ENCODE results near the gene ACAP1.

The ACAP1 gene

GRCh38 chr17:7311110-7311705 is 25.1 kb upstream of the ACAP1 start:
- no peak for DNase-seq

- no peak for DNase-seq
Observed at GRCh38 chr17:7312432-7313087, 23.8 kb upstream of the ACAP1 start.

GRCh38 chr17:7313088-7313889 is 23.0 kb upstream of the ACAP1 start:
- DNase-seq, result peak in 1 of 2 donors; percentile 49

- DNase-seq, result no peak
Observed at GRCh38 chr17:7313890-7314718, 22.2 kb upstream of the ACAP1 start.

- DNase-seq, result peak; percentile 93 to 96
Observed at GRCh38 chr17:7314719-7315569, 21.4 kb upstream of the ACAP1 start, which contains the start of gene GPS2. Gene GPS2 (minus strand): TSS chr17:7315360. CDS start chr17:7315052, 308 bp downstream.

GRCh38 chr17:7315570-7316235 is 20.6 kb upstream of the ACAP1 start:
- DNase-seq, result no peak

GRCh38 chr17:7317161-7317803 is 19.0 kb upstream of the ACAP1 start:
- no peak for DNase-seq

GRCh38 chr17:7318121-7318860 is 18.0 kb upstream of the ACAP1 start:
- DNase-seq, result no peak

GRCh38 chr17:7321466-7321865 is 14.9 kb upstream of the ACAP1 start:
- DNase-seq, result no peak

GRCh38 chr17:7322520-7323194 is 13.7 kb upstream of the ACAP1 start:
- DNase-seq, result no peak

- DNase-seq, result peak; percentile 74 to 78
Observed at GRCh38 chr17:7323731-7324437, 12.4 kb upstream of the ACAP1 start.

- DNase-seq, result no peak
Observed at GRCh38 chr17:7324438-7324779, 11.9 kb upstream of the ACAP1 start.

GRCh38 chr17:7325031-7325528 is 11.2 kb upstream of the ACAP1 start:
- DNase-seq, result no peak

- no peak for DNase-seq
Observed at GRCh38 chr17:7326186-7326585, 10.1 kb upstream of the ACAP1 start.

GRCh38 chr17:7327056-7327455 is 9.3 kb upstream of the ACAP1 start:
- DNase-seq, result no peak

- no peak for DNase-seq
Observed at GRCh38 chr17:7327501-7327900, 8.8 kb upstream of the ACAP1 start.

GRCh38 chr17:7328009-7328408 is 8.3 kb upstream of the ACAP1 start:
- DNase-seq, result no peak

- no peak for DNase-seq
Observed at GRCh38 chr17:7328840-7329373, 7.4 kb upstream of the ACAP1 start, which contains the start of gene NEURL4. Gene NEURL4 (minus strand): TSS chr17:7329335. CDS start chr17:7329312, 23 bp downstream.
